ENCODE measurements around the gene KRT36. TPM values are rescaled to one million over a fixed set of nuclear protein-coding genes. Genes with fewer than 3 reads are reported as not detected.

KRT36 gene
- polyA plus RNA-seq, 1 donor (not counting 4 experiments of a cell fraction or from before 2014, with no cell fraction given), result not detected

DNA sequence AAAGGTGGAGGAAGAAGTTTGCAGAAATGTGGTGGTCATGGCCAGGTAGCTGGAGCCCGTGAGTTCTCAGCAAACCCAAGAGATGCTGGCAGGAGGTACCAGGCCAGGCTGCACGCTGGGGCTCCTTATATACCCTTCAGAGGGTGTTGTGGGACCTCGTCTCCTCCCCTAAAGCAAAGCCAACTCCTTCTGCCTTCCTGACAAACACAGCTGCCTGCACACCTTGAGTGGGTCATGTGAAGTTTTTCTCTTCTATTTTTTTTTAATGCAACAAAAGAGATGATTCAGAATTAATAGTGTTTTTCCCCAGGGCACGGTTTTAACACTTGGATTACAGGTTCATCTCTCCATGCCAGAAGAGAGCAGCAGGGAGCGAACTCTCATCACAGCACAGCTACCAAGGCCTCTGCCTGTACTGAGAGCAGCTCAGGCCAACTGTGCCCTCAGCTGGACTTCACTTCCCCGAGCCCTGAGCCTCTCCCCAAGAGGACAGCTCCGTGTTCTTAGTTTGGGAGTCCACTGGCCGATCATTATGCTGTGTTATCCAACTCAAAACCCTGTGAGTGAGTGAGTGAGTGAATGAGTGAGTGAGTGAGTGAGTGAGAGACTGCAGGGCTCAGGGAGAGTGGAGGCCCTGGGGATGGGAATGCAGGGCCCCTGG, 29.2 kb upstream of the KRT36 start, which contains the start of gene KRT15:
Gene KRT15, minus strand, starts transcription at position 102 of the 661 bp plus-strand sequence. Its CDS starts 63 bp downstream, at position 39.
- H3K36me3 ChIP-seq (ENCODE audit: control insufficient read depth in 2 of 2, extremely low read depth in 1 of 2, insufficient read depth in 2 of 2, low read length in 2 of 2), result peaks cover 0 to 13% of the 10 kb centered on the region in 2 experiments
- DNase-seq (ENCODE audit: low read depth, low spot score) (no peak), FAIRE-seq (peak; percentile 96)
- peak within 1 kb of the TSS; percentile 82 for H3K27ac ChIP-seq (ENCODE audit: control insufficient read depth, insufficient read depth, low read length)
- H3K27me3 ChIP-seq (ENCODE audit: control insufficient read depth, extremely low read depth, insufficient read depth, low read length), result peaks cover 4% of the 10 kb centered on the region
- H3K9ac ChIP-seq (ENCODE audit: control insufficient read depth, extremely low read depth, insufficient read depth, low read length), result peak within 1 kb of the TSS; percentile 60
- peak within 1 kb of the TSS; percentile 11 to 58 (median 33) for H3K4me3 ChIP-seq (ENCODE audit: control insufficient read depth in 2 of 3, extremely low read depth in 1 of 3, insufficient read depth in 2 of 3, low read depth in 1 of 3, low read length in 3 of 3)
- TF ChIP-seq EZH2 (IDR thresholded peaks at IDR 0.05; ENCODE audit: low read length), result no peak
- TF ChIP-seq, protein P1, sequence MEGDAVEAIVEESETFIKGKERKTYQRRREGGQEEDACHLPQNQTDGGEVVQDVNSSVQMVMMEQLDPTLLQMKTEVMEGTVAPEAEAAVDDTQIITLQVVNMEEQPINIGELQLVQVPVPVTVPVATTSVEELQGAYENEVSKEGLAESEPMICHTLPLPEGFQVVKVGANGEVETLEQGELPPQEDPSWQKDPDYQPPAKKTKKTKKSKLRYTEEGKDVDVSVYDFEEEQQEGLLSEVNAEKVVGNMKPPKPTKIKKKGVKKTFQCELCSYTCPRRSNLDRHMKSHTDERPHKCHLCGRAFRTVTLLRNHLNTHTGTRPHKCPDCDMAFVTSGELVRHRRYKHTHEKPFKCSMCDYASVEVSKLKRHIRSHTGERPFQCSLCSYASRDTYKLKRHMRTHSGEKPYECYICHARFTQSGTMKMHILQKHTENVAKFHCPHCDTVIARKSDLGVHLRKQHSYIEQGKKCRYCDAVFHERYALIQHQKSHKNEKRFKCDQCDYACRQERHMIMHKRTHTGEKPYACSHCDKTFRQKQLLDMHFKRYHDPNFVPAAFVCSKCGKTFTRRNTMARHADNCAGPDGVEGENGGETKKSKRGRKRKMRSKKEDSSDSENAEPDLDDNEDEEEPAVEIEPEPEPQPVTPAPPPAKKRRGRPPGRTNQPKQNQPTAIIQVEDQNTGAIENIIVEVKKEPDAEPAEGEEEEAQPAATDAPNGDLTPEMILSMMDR (optimal IDR thresholded peaks at IDR 0.05 in 1 of 3, IDR thresholded peaks at IDR 0.05 in 1 of 3, conservative IDR thresholded peaks at IDR 0.05 in 1 of 3; ENCODE audit: extremely low read depth in 1 of 3, insufficient read depth in 2 of 3, low read length in 3 of 3), result peak; percentile 15 to 48 (median 34)
- H3K9me1 ChIP-seq (ENCODE audit: control insufficient read depth, extremely low read depth, insufficient read depth, low read length), result no peaks in the 10 kb centered on the region
- H4K20me1 ChIP-seq (ENCODE audit: control insufficient read depth, extremely low read depth, insufficient read depth, low read length), result no peaks in the 10 kb centered on the region
- no peaks in the 10 kb centered on the region for H3K9me3 ChIP-seq (ENCODE audit: control insufficient read depth, low read depth, low read length)
- dilution Hi-C loops (cut with MboI; ENCODE audit: extremely low pct_ligation_motif_present, low sequenced_read_pairs), result no loop called here
- peaks cover 73% of the 10 kb centered on the region for H3K4me1 ChIP-seq (ENCODE audit: control insufficient read depth, extremely low read depth, insufficient read depth, low read length)
- H3K79me2 ChIP-seq (ENCODE audit: control insufficient read depth, insufficient read depth, low read length), result no peaks in the 10 kb centered on the region
- no peak within 1 kb of the TSS for H2AFZ ChIP-seq (ENCODE audit: control insufficient read depth, low read length)
- peak within 1 kb of the TSS; percentile 78 for H3K4me2 ChIP-seq (ENCODE audit: control insufficient read depth, extremely low read depth, insufficient read depth, low read depth, low read length)

DNA sequence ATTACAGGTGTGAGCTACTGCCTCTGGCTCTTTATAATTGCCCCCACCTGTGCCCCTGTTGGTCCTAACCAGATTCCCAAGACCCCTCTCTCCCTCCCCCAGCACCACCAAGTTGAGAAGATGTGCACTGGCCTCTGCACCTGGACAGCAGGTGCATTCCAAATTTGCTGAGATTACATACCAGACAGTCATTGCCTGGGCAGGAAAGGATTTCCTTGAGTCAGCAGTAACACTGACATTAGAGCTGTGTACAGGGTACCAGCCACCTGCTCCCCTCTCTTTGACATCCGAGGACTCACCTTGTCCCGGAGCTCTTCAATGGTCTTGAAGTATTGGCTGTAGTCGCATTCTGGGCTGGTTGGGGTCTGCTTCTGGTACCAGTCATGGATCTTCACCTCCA, 28.3 kb upstream of the KRT36 start:
- H3K4me3 ChIP-seq (ENCODE audit: control insufficient read depth in 2 of 3, extremely low read depth in 1 of 3, insufficient read depth in 2 of 3, low read depth in 1 of 3, low read length in 3 of 3), result peak overlapping the region in 2 of 3 experiments; percentile 33 to 58

More for the DNA sequence above, 28.3 kb upstream of the KRT36 start:
- Histone ChIP-seq H3K4me2 (ENCODE audit: control insufficient read depth, extremely low read depth, insufficient read depth, low read depth, low read length) (peak overlapping the region; percentile 78), H3K9me1 (ENCODE audit: control insufficient read depth, extremely low read depth, insufficient read depth, low read length) (no peaks in the 10 kb centered on the region), H3K9ac (ENCODE audit: control insufficient read depth, extremely low read depth, insufficient read depth, low read length) (no peak overlapping the region), H3K79me2 (ENCODE audit: control insufficient read depth, insufficient read depth, low read length) (no peaks in the 10 kb centered on the region), H3K27ac (ENCODE audit: control insufficient read depth, insufficient read depth, low read length) (no peak overlapping the region), H3K27me3 (ENCODE audit: control insufficient read depth, extremely low read depth, insufficient read depth, low read length) (peaks cover 4% of the 10 kb centered on the region), H3K9me3 (ENCODE audit: control insufficient read depth, low read depth, low read length) (no peaks in the 10 kb centered on the region), H2AFZ (ENCODE audit: control insufficient read depth, low read length) (no peak overlapping the region), H3K36me3 (ENCODE audit: control insufficient read depth in 2 of 2, extremely low read depth in 1 of 2, insufficient read depth in 2 of 2, low read length in 2 of 2) (peaks cover 0 to 13% of the 10 kb centered on the region in 2 experiments), H4K20me1 (ENCODE audit: control insufficient read depth, extremely low read depth, insufficient read depth, low read length) (no peaks in the 10 kb centered on the region), H3K4me1 (ENCODE audit: control insufficient read depth, extremely low read depth, insufficient read depth, low read length) (peaks cover 80% of the 10 kb centered on the region)
- FAIRE-seq, result peak; percentile 62
- dilution Hi-C loops (cut with MboI; ENCODE audit: extremely low pct_ligation_motif_present, low sequenced_read_pairs), result no loop called here
- TF ChIP-seq EZH2 (IDR thresholded peaks at IDR 0.05; ENCODE audit: low read length), result no peak
- TF ChIP-seq, protein P1 (optimal IDR thresholded peaks at IDR 0.05 in 1 of 3, IDR thresholded peaks at IDR 0.05 in 1 of 3, conservative IDR thresholded peaks at IDR 0.05 in 1 of 3; ENCODE audit: extremely low read depth in 1 of 3, insufficient read depth in 2 of 3, low read length in 3 of 3), result no peak
- no peak for DNase-seq (ENCODE audit: low read depth, low spot score)
